ENCODE results near the gene FRAS1. TPM values are rescaled to one million over a fixed set of nuclear protein-coding genes. Genes with fewer than 3 reads are reported as not detected.

The FRAS1 gene
- total and polyA plus RNA-seq, 9 of the 15 experiments (the other 6 are each of a cell fraction or from before 2014, with no cell fraction given), result under 0.01 to 0.11 (median 0.04) TPM; not detected in 2

DNA sequence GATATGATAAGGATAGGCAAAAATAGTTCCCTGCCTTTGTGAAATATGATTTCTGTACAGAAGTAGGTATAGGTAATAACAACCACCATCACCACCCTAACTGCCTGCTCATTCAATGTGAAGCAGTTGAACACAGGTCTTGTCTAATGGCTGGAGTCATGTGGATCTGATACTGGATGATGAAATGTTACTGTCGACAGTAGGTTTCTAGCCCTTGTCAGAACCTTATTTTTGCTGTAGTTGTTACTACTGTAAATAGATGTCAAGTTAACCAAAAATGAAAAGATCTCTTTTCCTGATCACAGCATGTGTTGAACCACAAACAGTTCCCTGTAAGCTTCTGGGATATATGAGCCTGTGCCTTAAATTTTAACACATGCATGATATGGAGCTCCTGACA, 142.9 kb downstream of the FRAS1 start (continued):
- TF ChIP-seq, protein P1, sequence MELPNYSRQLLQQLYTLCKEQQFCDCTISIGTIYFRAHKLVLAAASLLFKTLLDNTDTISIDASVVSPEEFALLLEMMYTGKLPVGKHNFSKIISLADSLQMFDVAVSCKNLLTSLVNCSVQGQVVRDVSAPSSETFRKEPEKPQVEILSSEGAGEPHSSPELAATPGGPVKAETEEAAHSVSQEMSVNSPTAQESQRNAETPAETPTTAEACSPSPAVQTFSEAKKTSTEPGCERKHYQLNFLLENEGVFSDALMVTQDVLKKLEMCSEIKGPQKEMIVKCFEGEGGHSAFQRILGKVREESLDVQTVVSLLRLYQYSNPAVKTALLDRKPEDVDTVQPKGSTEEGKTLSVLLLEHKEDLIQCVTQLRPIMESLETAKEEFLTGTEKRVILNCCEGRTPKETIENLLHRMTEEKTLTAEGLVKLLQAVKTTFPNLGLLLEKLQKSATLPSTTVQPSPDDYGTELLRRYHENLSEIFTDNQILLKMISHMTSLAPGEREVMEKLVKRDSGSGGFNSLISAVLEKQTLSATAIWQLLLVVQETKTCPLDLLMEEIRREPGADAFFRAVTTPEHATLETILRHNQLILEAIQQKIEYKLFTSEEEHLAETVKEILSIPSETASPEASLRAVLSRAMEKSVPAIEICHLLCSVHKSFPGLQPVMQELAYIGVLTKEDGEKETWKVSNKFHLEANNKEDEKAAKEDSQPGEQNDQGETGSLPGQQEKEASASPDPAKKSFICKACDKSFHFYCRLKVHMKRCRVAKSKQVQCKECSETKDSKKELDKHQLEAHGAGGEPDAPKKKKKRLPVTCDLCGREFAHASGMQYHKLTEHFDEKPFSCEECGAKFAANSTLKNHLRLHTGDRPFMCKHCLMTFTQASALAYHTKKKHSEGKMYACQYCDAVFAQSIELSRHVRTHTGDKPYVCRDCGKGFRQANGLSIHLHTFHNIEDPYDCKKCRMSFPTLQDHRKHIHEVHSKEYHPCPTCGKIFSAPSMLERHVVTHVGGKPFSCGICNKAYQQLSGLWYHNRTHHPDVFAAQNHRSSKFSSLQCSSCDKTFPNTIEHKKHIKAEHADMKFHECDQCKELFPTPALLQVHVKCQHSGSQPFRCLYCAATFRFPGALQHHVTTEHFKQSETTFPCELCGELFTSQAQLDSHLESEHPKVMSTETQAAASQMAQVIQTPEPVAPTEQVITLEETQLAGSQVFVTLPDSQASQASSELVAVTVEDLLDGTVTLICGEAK (IDR thresholded peaks at IDR 0.05), result no peak
- TF ChIP-seq, protein P1 (CRISPR knock-in tag; IDR thresholded peaks at IDR 0.05), result no peak
